HG03378 (cell line): Measurements from ENCODE around the gene GID8.
"Not testable (repeated sequence)": the region's sequence is repeated elsewhere in the genome, so short reads cannot be mapped to it uniquely, and the experiment has no call there.

ENCODE experiments used
- ATAC-seq: cut with Tn5 transposase; IDR thresholded peaks from one replicate; pipeline ENCODE4 v1.9.1; 2021; ENCODE audit warnings: mild to moderate bottlenecking, moderate library complexity; ENCODE audit not compliant: unreplicated experiment

Gene GID8

DNA sequence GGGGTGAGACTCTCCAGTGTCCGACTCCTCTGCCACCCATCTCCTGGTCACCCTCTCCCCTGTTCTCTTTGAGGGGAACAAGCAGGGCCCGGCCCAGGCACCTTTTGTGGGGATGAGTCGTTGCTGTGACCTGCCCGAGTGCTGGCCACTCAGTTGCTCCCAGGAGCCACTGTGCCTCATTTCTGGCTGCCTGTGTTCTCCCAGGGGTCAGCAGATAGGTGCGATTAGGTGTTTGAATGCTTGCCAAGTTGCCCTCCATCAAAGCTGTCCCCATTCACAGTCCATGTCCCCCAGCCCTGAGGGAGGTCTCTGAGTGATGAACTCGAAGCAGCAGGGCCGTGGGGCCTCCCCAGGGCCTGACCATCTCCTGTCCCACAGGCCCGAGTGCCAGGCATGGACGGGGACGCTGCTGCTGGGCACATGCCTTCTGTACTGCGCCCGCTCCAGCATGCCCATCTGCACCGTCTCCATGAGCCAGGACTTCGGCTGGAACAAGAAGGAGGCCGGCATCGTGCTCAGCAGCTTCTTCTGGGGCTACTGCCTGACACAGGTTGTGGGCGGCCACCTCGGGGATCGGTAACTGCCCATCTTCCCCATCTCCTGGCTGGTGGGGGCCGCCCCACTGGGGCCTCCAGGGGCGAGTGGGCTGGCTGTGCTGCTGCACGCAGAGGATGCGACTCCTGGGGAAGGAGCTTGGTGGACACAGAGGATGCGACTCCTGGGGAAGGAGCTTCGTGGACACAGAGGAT, 18.6 kb downstream of the GID8 start:
- ATAC-seq, result no peak

DNA sequence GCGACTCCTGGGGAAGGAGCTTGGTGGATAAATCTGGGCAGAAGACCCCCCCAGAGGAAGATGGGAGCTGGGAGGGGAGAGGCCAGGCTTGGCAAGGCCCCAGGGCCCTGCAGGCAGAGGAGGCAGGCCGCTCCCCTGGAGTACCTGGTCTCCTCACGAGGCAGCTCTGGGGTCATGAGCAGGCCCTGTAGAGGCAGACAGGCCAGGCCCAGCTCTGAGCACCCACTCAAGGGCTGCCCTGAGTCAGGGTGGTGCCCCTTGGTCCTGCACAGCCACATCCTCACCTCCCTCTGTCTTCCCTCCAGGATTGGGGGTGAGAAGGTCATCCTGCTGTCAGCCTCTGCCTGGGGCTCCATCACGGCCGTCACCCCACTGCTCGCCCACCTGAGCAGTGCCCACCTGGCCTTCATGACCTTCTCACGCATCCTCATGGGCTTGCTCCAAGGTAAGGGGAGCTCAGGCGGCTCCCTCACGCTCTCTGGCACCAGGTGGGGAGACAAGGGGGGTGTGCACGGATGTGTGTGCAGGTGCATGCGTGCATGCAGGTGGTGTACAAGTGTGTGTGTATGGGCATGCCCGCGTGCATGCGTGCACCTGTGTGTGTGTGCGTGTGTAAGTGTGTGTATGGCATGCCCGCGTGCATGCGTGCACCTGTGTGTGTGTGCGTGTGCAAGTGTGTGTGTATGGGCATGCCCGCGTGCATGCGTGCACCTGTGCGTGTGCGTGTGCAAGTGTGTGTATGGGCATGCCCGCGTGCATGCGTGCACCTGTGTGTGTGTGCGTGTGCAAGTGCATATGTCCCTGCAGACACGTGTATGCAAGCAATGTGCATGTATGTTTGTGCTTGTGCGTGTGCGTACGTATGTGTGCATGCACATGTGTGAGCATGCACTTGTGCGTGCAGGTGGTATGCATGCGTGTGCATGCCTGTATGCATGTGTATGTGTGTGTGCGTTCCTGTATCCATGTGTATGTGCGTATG, 19.5 kb downstream of the GID8 start:
- no peak for ATAC-seq

DNA sequence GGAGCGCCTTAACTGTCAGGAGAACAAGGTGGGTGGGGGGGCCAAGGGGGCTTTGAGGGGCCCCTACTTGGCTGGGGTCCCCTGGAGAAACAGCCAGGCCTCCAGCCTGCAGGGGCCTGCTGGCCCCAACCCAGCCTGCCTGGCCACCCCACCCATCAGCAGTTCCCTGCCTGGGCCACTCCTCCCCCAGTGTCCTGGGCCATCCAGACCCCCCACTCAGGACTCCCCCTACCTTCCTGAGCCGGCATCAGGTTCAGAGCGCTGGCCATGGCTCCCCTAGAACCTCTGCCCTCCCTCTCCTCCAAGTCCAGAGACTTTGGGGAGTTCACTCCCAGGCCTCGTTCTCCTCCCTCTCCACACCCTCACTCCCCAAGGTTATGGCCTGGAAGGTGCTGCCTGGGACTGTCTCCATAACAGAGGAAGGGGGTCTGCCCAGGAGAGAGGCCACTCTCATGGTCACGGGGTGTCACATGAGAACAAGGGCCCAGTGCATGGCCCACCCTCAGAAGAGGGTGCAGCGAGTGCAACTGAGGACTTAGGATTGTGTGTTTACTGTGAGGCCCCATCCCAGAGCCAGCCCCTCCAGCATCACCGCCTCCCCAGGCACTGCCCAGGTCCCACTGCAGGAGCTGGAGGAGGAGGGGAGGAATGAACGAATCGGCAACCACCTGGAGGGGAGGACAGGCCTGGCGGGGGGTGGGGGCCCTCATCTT, 20.6 kb downstream of the GID8 start:
- no peak for ATAC-seq

DNA sequence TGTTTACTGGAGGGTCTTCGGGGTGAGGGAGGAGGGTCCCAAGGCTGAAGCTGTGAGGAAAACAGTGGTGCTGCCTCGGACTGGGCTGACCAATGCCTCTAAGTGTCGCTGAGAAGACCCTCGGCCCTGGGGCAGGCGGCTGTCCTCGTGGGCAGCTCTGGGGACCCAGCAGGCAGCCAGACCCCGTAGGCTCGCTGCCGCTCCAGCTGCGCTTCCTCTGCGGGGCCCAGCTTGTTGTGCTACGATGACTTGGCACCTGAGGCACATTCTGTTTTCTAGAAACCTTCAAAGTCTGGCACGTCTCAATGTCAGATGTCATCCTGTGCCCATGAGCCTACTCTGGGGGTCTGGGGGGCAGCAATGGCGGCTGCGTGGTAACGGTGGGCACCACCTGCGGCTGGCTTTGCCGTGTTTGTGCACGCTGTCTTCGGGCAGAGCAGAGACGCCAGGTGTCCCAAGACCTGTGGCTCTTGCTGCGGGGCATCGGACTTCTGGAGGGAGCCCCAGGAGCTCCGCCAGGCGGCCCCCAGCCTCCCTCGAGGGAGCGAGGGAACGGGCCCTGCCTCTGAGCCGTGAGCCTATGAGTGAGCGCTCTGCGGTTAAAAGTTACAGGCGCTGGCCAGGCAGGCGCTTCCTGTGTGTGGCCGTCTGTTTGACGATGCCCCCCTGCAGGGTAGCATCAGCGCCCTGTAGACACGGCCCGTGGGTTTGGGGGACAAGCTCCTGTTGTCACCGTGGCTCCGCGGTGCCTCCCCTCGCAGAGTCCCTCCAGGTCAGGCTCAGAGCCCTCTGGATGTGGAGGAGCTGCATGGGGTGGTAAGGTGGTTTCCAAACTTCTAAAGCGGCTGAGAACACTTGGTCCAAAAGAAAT, 21.4 kb downstream of the GID8 start:
- no peak for ATAC-seq

DNA sequence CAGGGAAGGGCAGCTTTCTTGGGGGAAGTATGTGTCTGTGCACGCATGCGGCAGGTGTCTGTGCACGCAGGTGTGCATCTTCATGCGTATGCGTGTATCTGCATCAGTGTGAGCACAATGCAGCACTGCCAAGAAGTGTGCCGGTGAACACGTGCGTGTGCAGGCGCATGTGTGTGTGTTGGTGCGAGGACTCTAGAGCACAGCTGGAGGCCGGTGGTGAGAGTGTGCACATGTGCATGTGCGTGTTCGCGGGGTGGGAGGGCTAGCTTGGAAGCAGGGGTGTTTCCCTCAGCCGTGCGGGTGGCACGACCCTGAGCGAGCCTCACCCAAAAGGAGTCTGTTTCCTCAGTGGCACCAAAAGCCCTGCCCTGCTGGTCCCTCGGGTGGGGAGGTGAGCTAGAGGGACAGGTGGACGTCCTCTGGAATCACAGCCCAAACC, 22.1 kb downstream of the GID8 start:
- ATAC-seq, result no peak

DNA sequence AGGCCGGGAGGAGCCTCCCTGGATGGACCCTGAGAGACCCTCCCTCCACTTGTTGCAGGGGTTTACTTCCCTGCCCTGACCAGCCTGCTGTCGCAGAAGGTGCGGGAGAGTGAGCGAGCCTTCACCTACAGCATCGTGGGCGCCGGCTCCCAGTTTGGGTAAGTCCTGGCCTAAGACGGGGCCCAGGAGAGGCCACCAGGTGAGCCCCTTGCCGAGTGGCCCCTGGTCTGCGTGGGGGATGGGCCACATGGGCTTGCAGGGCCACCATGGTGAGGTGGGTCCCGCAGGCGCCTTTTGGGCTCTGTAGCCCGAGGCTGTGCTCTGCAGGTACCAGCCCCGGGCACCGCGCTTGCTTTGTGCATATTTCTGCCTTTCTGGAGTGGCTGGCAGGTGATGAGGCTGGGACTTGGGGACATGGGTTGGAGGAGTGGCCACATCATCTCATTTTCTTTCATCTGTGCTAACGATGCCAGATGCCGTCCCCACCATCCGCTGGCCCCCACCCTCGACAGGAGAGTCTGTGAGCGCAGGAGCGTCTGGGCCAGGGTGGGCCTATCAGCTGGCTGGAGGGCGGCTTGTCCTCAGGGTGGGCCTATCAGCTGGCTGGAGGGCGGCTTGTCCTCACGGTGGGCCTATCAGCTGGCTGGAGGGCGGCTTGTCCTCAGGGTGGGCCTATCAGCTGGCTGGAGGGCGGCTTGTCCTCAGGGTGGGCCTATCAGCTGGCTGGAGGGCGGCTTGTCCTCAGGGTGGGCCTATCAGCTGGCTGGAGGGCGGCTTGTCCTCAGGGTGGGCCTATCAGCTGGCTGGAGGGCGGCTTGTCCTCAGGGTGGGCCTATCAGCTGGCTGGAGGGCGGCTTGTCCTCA, 22.7 kb downstream of the GID8 start:
- ATAC-seq, result not testable (repeated sequence)

DNA sequence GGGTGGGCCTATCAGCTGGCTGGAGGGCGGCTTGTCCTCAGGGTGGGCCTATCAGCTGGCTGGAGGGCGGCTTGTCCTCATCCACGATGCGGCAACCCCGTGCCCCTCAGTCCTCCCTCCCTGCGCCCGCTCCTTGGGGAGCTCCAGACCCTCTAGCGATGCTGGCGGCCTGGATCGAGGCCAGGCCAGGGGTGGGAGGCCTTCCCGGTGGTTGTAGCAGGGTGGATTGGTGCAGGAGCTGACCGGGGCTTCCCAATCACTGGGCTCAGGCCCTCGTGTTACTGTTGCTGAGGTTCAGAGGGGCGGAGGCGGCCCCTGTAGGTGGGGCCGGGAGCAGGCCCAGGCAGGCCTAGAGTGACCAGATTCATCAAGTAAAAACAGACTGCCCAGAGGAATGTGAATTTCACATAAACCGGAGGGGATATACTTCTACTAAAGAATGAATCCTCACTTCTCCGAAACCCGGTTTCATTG, 23.4 kb downstream of the GID8 start:
- ATAC-seq, result no peak

DNA sequence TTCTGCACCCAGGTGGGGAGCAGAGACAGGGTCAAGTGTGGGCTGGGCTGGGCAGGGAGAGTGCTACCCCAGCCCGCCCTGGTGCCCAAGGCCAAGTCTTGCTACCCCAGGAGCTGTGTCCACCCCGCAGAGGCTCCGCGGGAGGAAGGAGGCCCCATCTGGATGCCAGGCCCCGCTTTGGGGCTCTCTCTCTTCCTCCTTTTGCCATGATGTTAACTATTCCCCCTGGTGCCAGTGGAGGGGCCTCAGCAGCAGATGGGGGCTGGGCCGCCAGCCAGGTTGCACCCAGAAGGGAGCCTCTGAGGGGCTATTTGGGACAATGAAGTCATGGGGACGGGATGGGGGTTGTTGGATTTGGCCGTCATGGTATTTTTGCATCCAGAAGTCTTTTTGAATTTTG, 23.9 kb downstream of the GID8 start:
- ATAC-seq, result no peak

DNA sequence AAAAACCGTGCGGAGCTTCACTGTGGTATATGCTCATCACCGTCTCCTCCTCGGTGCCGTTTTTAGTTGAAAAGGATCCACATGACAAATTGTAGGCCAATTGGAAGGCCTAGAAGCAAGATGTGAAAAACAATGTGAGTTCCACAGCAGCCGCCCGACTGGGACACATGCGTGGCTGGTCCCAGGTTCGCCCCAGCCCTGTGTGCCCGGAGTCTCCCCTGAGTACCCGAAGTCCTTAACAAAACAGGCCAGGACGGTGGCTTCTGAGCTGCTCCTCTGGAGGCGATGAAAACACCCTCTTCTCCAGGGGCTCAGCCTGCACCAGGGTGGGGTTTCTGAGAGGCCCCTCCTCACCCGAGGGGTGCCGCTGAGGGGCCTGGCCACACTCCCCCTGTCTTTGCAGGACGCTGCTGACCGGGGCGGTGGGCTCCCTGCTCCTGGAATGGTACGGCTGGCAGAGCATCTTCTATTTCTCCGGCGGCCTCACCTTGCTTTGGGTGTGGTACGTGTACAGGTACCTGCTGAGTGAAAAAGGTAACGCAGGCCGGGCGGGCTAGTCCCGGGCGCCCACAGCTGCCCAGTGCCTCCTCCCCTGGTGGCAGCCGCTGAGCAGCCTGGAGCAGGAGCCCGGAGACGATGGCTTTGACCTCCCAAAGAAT, 24.4 kb downstream of the GID8 start:
- ATAC-seq, result no peak

DNA sequence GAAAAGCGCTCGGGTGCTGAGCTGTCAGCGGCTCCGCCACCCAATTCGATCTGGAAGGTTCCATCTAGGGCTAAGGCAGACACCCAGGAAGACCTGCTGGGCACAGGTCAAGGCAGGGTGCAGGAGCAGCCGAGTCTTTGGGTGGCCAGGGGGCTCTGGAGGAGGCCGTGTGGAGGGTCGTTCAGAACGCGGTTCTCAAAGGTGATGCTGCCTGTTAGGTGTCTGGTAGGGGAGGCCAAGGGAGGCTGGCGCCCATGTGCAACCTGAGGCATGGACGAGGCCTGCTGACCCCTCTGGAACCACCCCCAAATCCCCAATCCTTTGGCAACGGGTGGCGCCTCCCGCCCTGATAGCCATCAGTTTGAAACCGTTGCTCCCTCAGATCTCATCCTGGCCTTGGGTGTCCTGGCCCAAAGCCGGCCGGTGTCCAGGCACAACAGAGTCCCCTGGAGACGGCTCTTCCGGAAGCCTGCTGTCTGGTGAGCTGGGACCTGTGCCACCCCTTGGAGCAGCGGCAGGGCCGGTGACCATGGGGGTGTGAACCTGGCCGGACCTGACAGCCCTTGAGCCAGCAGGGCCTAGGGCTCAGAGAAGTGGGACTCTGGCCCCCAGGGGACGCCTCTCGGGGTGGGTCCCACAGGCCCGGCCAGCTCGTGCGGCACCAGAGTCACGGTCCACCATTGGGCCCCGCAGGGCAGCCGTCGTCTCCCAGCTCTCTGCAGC, 25.1 kb downstream of the GID8 start:
- ATAC-seq, result no peak

DNA sequence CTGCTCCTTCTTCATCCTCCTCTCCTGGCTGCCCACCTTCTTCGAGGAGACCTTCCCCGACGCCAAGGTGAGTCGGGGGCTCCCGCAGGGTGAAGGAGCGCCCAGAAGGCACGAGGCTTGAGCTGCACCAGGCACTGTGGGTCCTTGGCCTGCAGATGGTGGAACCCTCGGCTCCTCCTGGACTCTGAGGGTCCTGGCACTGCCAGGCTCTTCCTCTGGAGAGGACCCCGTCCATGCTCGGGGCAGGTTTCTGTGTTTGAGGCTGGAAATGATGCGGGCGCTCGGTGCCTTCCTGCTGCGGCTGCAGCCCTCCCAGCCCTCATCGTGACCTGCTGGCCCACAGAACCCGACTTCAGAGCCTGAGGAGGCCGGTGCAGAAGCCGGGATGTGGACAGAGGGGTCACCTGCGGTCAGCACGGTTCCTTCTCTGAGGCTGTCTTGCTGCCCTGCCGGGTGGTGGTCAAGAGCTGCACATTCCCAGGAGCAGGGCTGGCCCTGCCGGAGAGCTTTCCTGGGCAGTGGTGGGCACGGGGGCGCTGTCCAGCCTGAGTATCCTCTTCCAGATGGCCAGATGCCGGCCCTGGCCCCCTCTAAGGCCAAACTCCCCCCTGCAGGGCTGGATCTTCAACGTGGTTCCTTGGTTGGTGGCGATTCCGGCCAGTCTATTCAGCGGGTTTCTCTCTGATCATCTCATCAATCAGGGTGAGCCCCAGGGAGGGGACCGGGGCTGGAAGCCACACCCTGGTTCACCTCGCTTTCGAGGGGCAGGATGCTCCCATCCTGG, 25.9 kb downstream of the GID8 start:
- ATAC-seq, result no peak

DNA sequence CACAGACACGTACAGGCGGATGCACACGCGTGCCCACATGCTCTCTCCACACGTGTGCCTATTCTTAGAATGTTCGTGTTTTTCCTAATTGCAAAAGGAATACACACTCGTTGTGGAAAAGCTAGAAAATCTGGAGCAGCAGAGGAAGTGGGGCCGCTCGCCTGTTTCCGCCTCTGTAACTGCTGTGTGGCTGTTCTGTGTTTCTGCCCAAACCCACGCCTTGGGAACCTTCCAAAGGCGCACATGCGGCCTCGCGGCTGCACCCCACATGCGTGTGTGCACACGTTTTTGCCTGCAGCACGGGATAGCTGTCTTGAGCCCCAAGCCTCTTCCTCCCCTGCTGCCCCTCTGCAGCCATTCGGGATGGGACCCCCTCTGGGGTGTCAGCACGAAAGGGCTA, 26.8 kb downstream of the GID8 start:
- no peak for ATAC-seq

DNA sequence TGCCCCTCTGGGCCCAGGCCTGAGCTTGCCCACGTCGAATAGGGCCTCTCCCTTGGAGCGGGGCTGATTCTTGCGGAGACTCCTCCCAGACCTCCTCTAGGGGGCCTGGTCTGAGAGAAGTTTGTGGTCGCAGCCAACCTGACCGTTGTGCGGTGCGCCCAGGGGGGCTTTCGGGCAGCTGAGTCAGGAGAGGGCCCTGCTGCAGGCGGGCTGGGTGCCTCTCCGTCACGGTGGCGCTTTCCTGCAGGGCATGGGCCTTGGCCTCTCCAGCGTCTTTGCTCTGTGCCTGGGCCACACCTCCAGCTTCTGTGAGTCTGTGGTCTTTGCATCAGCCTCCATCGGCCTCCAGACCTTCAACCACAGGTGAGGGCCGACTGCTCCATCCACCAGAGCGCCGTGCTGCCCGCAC, 27.4 kb downstream of the GID8 start:
- no peak for ATAC-seq

DNA sequence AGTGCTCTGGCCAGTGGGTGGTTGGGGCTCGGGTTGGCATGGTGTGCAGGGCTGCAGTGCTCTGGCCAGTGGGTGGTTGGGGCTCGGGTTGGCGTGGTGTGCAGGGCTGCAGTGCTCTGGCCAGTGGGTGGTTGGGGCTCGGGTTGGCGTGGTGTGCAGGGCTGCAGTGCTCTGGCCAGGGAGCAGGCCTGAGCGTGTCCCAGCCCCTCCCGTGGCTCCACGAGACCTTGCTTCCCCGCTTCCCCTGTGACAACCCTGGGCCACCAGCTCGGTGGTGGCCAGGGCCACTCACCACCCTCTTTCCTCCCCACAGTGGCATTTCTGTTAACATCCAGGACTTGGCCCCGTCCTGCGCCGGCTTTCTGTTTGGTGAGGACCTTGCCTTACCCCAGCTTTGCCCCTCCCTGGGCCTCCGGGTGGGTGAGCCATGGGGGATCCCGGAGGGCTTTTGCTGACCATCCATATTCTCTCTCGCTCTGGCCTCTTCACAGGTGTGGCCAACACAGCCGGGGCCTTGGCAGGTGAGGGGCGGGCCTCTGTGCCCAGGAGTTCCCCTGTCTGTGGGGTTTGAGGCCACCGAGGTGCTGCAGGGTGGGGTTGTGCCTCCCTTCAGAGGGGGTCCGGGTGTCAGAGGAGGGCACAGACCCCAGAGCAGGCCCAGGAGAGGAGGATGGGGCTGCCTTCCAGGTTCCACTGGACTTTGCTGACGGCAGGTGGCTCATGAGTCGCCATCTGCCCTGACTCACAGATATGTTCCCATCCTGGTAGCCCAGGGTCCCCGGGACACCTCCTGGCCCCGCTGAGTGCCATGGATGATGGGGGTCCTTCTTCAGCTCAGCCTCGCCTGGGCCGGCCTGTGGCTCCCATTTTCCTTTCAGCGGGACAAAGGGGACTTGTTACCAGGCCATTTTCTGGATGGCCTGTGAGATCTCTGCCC, 28.5 kb downstream of the GID8 start:
- no peak for ATAC-seq

DNA sequence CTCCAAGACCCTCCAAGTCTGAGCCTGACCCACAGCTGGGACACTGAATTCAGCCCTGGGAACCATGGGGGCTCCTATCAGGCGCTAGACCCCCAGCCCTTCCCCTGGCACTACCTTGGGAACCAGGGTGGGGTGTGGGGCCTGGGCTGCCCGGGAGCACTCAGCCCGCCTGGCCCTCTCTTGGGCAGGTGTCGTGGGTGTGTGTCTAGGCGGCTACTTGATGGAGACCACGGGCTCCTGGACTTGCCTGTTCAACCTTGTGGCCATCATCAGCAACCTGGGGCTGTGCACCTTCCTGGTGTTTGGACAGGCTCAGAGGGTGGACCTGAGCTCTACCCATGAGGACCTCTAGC, 29.2 kb downstream of the GID8 start:
- ATAC-seq, result no peak

DNA sequence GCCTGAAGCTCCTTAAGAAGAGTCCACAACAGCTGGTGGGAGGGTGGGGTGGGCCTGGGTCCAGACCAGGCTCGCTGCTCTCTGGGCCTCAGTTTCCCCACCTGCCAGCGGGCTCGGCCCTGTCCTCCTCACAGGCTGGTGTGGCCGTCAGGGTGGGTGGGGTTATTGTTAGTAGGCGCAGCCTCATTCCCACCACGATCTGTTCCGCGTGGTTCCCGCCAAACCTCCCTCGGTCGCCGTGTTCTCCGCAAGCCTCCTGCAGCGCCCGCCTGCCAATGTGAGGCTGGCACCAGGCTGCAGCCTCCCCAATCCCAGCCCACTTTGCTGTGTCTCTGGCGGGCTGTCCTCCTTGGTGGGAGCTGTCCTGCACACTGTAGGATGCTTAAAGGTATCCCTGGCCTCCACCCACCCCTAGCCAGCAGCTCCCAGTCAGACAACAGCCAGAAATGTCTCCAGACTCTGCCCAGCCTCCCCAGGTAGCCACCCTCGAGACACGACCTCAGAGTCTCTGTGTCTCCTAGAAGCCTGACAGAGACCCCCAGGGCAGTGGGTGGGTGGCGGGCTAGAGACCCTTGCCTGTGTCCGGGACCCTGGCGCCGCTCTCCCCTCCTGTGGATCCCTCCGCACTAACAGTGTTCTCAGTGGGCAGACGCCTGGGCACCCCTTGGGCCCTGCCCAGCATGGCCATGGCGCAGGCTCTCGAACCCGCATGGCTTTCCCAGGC, 29.8 kb downstream of the GID8 start:
- ATAC-seq, result no peak
